Right lobe of liver (tissue), 4 donors: Measurements from ENCODE around the gene PRR19.

Source experiments
- POLR2A ChIP-seq: fragments of 450-650 bp; IDR thresholded peaks from one replicate; pipeline ENCODE4 v1.6.1; 2017; ENCODE audit warnings: antibody characterized with exemption, mild to moderate bottlenecking
- TF ChIP-seq, protein P1 (sequence below), 4 donors: fragments of 200-600 bp in 3 of 4; fragments of 450-650 bp in 1 of 4; IDR thresholded peaks; one replicate each; pipeline versions ENCODE4 v1.5.1 to v1.8.0; 2016 to 2022; ENCODE audit warnings: antibody characterized with exemption in 4 of 4, mild to moderate bottlenecking in 2 of 4
- donor health status: DM: no; HTN: no; CAD: no.
- donor health status: DM: no; HTN: no; CAD: no.
- donor health status: DM: no; HTN: yes; CAD: no.

DNA sequence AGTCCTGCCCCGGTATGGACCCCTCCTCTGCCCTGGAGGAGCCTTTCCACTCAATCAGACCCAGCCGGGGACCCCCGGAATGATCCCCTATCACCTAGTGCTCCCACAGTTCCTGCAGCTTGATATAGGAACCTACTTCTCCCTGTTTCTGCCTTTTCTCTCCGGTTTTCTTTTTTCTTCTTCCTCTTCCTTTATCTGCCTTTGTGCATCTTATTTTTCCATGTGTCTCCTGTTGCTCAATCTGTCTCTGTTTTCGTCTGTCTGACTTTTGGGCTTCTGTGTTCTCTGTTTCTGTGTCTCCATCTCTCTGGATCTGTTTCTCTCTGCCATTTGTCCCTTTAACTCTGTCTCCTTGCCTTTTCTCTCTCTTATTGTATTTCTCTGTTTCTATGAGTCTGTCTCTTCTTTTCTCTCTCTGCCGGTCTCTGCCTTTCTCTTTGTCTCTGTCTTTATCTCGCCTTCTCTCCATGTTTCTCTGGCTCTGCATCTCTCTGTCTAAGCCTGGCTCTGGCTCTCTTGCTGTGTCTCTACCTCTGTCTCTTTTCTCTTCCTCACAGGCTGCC is 33.5 kb downstream of the PRR19 start:
- TF ChIP-seq, protein P1, sequence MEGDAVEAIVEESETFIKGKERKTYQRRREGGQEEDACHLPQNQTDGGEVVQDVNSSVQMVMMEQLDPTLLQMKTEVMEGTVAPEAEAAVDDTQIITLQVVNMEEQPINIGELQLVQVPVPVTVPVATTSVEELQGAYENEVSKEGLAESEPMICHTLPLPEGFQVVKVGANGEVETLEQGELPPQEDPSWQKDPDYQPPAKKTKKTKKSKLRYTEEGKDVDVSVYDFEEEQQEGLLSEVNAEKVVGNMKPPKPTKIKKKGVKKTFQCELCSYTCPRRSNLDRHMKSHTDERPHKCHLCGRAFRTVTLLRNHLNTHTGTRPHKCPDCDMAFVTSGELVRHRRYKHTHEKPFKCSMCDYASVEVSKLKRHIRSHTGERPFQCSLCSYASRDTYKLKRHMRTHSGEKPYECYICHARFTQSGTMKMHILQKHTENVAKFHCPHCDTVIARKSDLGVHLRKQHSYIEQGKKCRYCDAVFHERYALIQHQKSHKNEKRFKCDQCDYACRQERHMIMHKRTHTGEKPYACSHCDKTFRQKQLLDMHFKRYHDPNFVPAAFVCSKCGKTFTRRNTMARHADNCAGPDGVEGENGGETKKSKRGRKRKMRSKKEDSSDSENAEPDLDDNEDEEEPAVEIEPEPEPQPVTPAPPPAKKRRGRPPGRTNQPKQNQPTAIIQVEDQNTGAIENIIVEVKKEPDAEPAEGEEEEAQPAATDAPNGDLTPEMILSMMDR (IDR thresholded peaks at IDR 0.05) = no peak
- TF ChIP-seq POLR2A = no peak
